PC-3 (cell line): ENCODE data around the gene CD58.
A peak's percentile ranks its signal among the peaks of the same experiment; 100 is the strongest.

Experiments used
- CTCF ChIP-seq: fragments of 300-600 bp; sonication (generic); conservative IDR thresholded peaks from 2 replicates; pipeline ENCODE4 v1.5.1; 2017; ENCODE audit warnings: antibody characterized with exemption, low read depth, mild to moderate bottlenecking, low read length
- EZH2 ChIP-seq: fragments of 300-600 bp; sonication (generic); IDR thresholded peaks from one replicate; pipeline ENCODE4 v1.6.1; 2017; ENCODE audit warnings: antibody characterized with exemption, mild to moderate bottlenecking, low read length; ENCODE audit not compliant: unreplicated experiment
- EZH2phosphoT487 ChIP-seq: fragments of 300-600 bp; sonication (generic); IDR thresholded peaks from 2 replicates; pipeline ENCODE4 v1.6.1; 2018; ENCODE audit warnings: mild to moderate bottlenecking, antibody characterized with exemption, low read length, borderline replicate concordance

- TF ChIP-seq CTCF (peak; percentile 50), EZH2 (no peak), EZH2phosphoT487 (no peak)
Observed at GRCh38 chr1:116556289-116557006, 14.4 kb downstream of the CD58 start.
